HepG2 (cell line): ENCODE measurements around the gene GLS2. TPM values are rescaled to one million over a fixed set of nuclear protein-coding genes. Genes with fewer than 3 reads are reported as not detected.
A peak's percentile ranks its signal among the peaks of the same experiment; 100 is the strongest.

ENCODE experiments used
- ADNP ChIP-seq: sonication (generic); formaldehyde crosslinking; IDR thresholded peaks from 2 replicates; pipeline ENCODE4 v1.4.0; 2020; ENCODE audit warnings: missing genetic modification reagents
- AKAP8 ChIP-seq: sonication (generic); formaldehyde crosslinking; IDR thresholded peaks from 2 replicates; pipeline ENCODE4 v1.5.1; 2020; ENCODE audit warnings: mild to moderate bottlenecking, missing genetic modification reagents
- ATF1 ChIP-seq: IDR thresholded peaks from 2 replicates; pipeline ENCODE4 v1.6.1; 2016; ENCODE audit warnings: mild to moderate bottlenecking, control low read depth
- ELF4 ChIP-seq: sonication (generic); formaldehyde crosslinking; IDR thresholded peaks from 2 replicates; pipeline ENCODE4 v1.5.0; 2020; ENCODE audit warnings: missing genetic modification reagents, mild to moderate bottlenecking, moderate library complexity, borderline replicate concordance
- FOXC1 ChIP-seq: sonication (generic); formaldehyde crosslinking; IDR thresholded peaks from 2 replicates; pipeline ENCODE4 v1.8.0; 2022; ENCODE audit warnings: mild to moderate bottlenecking, missing genetic modification reagents, borderline replicate concordance
- FOXJ3 ChIP-seq: sonication (generic); formaldehyde crosslinking; IDR thresholded peaks from 2 replicates; pipeline ENCODE4 v1.4.0; 2020; ENCODE audit warnings: missing genetic modification reagents, mild to moderate bottlenecking, borderline replicate concordance
- MEIS1 ChIP-seq: sonication (generic); formaldehyde crosslinking; IDR thresholded peaks from 2 replicates; pipeline ENCODE4 v1.9.0; 2021; ENCODE audit warnings: mild to moderate bottlenecking, missing genetic modification reagents, moderate library complexity, borderline replicate concordance
- PHF20 ChIP-seq: sonication (generic); formaldehyde crosslinking; IDR thresholded peaks from 2 replicates; pipeline ENCODE4 v1.5.0; 2020; ENCODE audit warnings: mild to moderate bottlenecking, missing genetic modification reagents
- PITX1 ChIP-seq: sonication (generic); formaldehyde crosslinking; IDR thresholded peaks from 2 replicates; pipeline ENCODE4 v1.5.1; 2020; ENCODE audit warnings: mild to moderate bottlenecking, missing genetic modification reagents
- RARA ChIP-seq: IDR thresholded peaks from 2 replicates; pipeline ENCODE4 v1.6.1; 2016; ENCODE audit warnings: missing genetic modification reagents, missing compliant biosample characterization
- REL ChIP-seq: sonication (generic); formaldehyde crosslinking; conservative IDR thresholded peaks from 2 replicates; pipeline ENCODE4 v1.8.0; 2022; ENCODE audit warnings: mild to moderate bottlenecking, missing genetic modification reagents, moderate library complexity
- ZFP1 ChIP-seq: IDR thresholded peaks from 2 replicates; pipeline ENCODE4 v1.6.1; 2016
- ZMYM3 ChIP-seq: sonication (generic); formaldehyde crosslinking; IDR thresholded peaks from 2 replicates; pipeline ENCODE4 v1.5.1; 2020; ENCODE audit warnings: mild to moderate bottlenecking, missing genetic modification reagents
- ZNF143 ChIP-seq: sonication (generic); formaldehyde crosslinking; IDR thresholded peaks from 2 replicates; pipeline ENCODE4 v1.4.0; 2020; ENCODE audit warnings: missing genetic modification reagents
- ZNF180 ChIP-seq: sonication (generic); formaldehyde crosslinking; IDR thresholded peaks from 2 replicates; pipeline ENCODE4 v1.4.0; 2020; ENCODE audit warnings: low read depth, missing genetic modification reagents, borderline replicate concordance
- ZNF263 ChIP-seq: sonication (generic); formaldehyde crosslinking; IDR thresholded peaks from 2 replicates; pipeline ENCODE4 v1.4.0; 2020; ENCODE audit warnings: missing genetic modification reagents
- ZNF33A ChIP-seq: sonication (generic); formaldehyde crosslinking; IDR thresholded peaks from 2 replicates; pipeline ENCODE4 v1.5.1; 2020; ENCODE audit warnings: missing genetic modification reagents, mild to moderate bottlenecking, moderate library complexity, borderline replicate concordance
- ZNF577 ChIP-seq: sonication (generic); formaldehyde crosslinking; IDR thresholded peaks from 2 replicates; pipeline ENCODE4 v1.4.0; 2020; ENCODE audit warnings: mild to moderate bottlenecking, low read depth, missing genetic modification reagents, borderline replicate concordance
- ZNF749 ChIP-seq: sonication (generic); formaldehyde crosslinking; IDR thresholded peaks from 2 replicates; pipeline ENCODE4 v1.8.0; 2022; ENCODE audit warnings: mild to moderate bottlenecking, missing genetic modification reagents, moderate library complexity, borderline replicate concordance
- polyA plus RNA-seq, 8 experiments: library from polyadenylated mRNA; depleted of rRNA in 3 of 8; stranded (reverse) in 7 of 8; unstranded in 1 of 8; fragments of >200 nt; fragmentation: Illumina TruSeq in 4 of 8; extraction: Trizol in 4 of 8; gene quantifications; 2 replicates each; pipeline versions ENCODE4 v1.2.1 to v1.2.3, GENCODE V29; 2011 to 2016; ENCODE audit warnings: low read depth in 4 of 8, missing spikeins in 1 of 8, mixed read lengths in 1 of 8; ENCODE audit not compliant: insufficient read depth in 1 of 8
- total RNA-seq, 5 experiments: library from RNA; depleted of rRNA; stranded (reverse); fragments of >200 nt; fragmentation: Illumina TruSeq; extraction: Trizol; gene quantifications; 2 replicates each; pipeline ENCODE4 v1.2.3, GENCODE V29; 2016; ENCODE audit warnings: low read depth in 1 of 5
- TF ChIP-seq, protein P1 (sequence below): IDR thresholded peaks from 2 replicates; pipeline ENCODE4 v1.6.1; 2012; ENCODE audit warnings: low read depth, low read length, improper control_type of control experiment
- TF ChIP-seq, protein P2 (sequence below): sonication (generic); formaldehyde crosslinking; conservative IDR thresholded peaks from 2 replicates; pipeline ENCODE4 v1.4.0; 2020; ENCODE audit warnings: missing genetic modification reagents
- TF ChIP-seq, protein P3 (sequence below): sonication (generic); formaldehyde crosslinking; conservative IDR thresholded peaks from 2 replicates; pipeline ENCODE4 v1.8.0; 2022; ENCODE audit warnings: mild to moderate bottlenecking, moderate library complexity, missing genetic modification reagents
- TF ChIP-seq, protein P4 (sequence below): sonication (generic); formaldehyde crosslinking; conservative IDR thresholded peaks from 2 replicates; pipeline ENCODE4 v1.4.0; 2020; ENCODE audit warnings: missing genetic modification reagents

The GLS2 gene
- total and polyA plus RNA-seq, 2 of the 13 experiments (the other 11 are each of a cell fraction or from before 2014, with no cell fraction given): 8.6 to 12.2 TPM

DNA sequence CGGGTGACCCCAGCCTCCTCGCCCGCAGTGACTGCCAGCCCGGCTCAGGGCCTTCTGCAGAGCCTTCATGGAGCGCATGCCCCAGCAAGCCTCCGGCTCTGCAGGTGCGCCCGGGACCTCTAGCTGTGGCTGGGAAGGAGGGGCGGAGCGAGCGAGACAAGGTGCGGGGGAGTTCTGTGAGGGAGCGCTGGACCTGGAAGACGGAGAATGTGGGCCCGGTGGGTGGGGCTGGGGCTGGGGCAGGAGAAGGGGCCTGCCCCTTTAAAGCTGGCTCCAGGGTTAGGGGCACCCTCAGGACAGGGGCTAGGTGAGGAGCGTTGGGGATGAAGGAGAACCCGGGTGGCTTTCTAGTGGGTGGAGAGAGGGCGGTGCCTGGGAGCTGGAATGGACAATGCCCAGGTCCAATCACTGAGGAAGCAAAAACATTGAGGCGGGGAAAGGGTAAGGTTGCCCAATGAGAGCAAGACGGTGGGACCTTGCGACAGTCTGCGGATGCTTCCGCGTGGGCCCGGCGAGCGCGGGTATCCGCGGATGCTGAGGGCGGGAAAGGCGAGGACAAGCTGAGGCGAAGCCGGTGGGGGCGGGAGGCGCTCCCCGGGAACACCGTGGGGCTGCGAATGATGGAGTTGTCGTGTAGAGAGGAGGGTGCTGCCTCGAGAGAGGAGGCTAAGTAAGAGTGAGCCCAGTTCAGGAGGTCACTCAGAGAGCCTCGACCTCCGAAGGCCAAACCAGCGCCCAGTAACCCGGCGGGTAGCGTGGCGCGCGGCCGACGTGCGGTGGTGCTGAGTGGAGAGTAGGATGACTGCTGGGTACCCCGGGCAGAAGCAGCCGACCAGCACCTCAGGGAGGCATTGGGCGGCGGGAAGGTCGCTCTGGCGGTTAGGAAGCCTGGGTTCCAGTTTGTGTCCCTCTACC, at the start of gene GLS2 (continued):
- TF ChIP-seq, protein P1, sequence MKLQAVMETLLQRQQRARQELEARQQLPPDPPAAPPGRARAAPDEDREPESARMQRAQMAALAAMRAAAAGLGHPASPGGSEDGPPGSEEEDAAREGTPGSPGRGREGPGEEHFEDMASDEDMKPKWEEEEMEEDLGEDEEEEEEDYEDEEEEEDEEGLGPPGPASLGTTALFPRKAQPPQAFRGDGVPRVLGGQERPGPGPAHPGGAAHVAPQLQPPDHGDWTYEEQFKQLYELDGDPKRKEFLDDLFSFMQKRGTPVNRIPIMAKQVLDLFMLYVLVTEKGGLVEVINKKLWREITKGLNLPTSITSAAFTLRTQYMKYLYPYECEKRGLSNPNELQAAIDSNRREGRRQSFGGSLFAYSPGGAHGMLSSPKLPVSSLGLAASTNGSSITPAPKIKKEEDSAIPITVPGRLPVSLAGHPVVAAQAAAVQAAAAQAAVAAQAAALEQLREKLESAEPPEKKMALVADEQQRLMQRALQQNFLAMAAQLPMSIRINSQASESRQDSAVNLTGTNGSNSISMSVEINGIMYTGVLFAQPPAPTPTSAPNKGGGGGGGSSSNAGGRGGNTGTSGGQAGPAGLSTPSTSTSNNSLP: no peak
- TF ChIP-seq ZNF143 (CRISPR knock-in tag) (peak; percentile 61), ZNF263 (CRISPR knock-in tag) (peak; percentile 99), FOXC1 (peak; percentile 74; the same call in 1 of the 2 replicates), ZNF577 (no peak), ZNF33A (no peak), ZFP1 (CRISPR knock-in tag) (0 out of 2 replicates have a peak, but pooled peaks have one; percentile 41), ZNF749 (peak; percentile 81; the same call in 1 of the 2 replicates), PHF20 (no peak), PITX1 (CRISPR knock-in tag) (no peak), MEIS1 (0 out of 2 replicates have a peak, but pooled peaks have one; percentile 34), FOXJ3 (CRISPR knock-in tag) (peak; percentile 69), ZNF180 (CRISPR knock-in tag) (no peak; the same call in 1 of the 2 replicates), ADNP (CRISPR knock-in tag) (0 out of 2 replicates have a peak, but pooled peaks have one; percentile 19), ELF4 (CRISPR knock-in tag) (no peak), ZMYM3 (no peak), RARA (CRISPR knock-in tag) (0 out of 2 replicates have a peak, but pooled peaks have one; percentile 33), REL (CRISPR knock-in tag) (peak; percentile 59; the same call in 1 of the 2 replicates), AKAP8 (no peak), ATF1 (CRISPR knock-in tag) (no peak; the same call in 1 of the 2 replicates)
- TF ChIP-seq, protein P2, sequence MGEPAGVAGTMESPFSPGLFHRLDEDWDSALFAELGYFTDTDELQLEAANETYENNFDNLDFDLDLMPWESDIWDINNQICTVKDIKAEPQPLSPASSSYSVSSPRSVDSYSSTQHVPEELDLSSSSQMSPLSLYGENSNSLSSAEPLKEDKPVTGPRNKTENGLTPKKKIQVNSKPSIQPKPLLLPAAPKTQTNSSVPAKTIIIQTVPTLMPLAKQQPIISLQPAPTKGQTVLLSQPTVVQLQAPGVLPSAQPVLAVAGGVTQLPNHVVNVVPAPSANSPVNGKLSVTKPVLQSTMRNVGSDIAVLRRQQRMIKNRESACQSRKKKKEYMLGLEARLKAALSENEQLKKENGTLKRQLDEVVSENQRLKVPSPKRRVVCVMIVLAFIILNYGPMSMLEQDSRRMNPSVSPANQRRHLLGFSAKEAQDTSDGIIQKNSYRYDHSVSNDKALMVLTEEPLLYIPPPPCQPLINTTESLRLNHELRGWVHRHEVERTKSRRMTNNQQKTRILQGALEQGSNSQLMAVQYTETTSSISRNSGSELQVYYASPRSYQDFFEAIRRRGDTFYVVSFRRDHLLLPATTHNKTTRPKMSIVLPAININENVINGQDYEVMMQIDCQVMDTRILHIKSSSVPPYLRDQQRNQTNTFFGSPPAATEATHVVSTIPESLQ (CRISPR knock-in tag): no peak
- TF ChIP-seq, protein P3, sequence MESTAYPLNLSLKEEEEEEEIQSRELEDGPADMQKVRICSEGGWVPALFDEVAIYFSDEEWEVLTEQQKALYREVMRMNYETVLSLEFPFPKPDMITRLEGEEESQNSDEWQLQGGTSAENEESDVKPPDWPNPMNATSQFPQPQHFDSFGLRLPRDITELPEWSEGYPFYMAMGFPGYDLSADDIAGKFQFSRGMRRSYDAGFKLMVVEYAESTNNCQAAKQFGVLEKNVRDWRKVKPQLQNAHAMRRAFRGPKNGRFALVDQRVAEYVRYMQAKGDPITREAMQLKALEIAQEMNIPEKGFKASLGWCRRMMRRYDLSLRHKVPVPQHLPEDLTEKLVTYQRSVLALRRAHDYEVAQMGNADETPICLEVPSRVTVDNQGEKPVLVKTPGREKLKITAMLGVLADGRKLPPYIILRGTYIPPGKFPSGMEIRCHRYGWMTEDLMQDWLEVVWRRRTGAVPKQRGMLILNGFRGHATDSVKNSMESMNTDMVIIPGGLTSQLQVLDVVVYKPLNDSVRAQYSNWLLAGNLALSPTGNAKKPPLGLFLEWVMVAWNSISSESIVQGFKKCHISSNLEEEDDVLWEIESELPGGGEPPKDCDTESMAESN (CRISPR knock-in tag): peak; percentile 85
- TF ChIP-seq, protein P4, sequence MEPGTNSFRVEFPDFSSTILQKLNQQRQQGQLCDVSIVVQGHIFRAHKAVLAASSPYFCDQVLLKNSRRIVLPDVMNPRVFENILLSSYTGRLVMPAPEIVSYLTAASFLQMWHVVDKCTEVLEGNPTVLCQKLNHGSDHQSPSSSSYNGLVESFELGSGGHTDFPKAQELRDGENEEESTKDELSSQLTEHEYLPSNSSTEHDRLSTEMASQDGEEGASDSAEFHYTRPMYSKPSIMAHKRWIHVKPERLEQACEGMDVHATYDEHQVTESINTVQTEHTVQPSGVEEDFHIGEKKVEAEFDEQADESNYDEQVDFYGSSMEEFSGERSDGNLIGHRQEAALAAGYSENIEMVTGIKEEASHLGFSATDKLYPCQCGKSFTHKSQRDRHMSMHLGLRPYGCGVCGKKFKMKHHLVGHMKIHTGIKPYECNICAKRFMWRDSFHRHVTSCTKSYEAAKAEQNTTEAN (CRISPR knock-in tag): peak; percentile 86
